ENCODE results near the gene GRK2. TPM values are rescaled to one million over a fixed set of nuclear protein-coding genes. Genes with fewer than 3 reads are reported as not detected.

The GRK2 gene
- total RNA-seq, 4 donors from 2014 or later: 44.0 to 76.9 (median 64.8) TPM

GRCh38 chr11:67302571-67303131, 36.4 kb downstream of the GRK2 start:
- H3K4me3 ChIP-seq: peak overlapping the region; percentile 80 to 98
- TF ChIP-seq CTCF (IDR thresholded peaks at IDR 0.05): no peak
- TF ChIP-seq POLR2AphosphoS5 (IDR thresholded peaks at IDR 0.05): no peak
- no peak for TF ChIP-seq POLR2A (IDR thresholded peaks at IDR 0.05)
- TF ChIP-seq EP300 (IDR thresholded peaks at IDR 0.05): no peak
- H3K9me3 ChIP-seq: no peaks in the 10 kb centered on the region
- peaks cover 0 to 37% (median 18%) of the 10 kb centered on the region in 3 donors for H3K4me1 ChIP-seq
- H3K27me3 ChIP-seq: no peaks in the 10 kb centered on the region
- H3K36me3 ChIP-seq: peaks cover 0 to 59% of the 10 kb centered on the region in 2 donors
- peak; percentile 19 for ATAC-seq
- no CpG with 5 or more reads among the region's 23 CpGs for WGBS, 2 donors (ENCODE audit: low coverage in 1 of 2)
- H3K27ac ChIP-seq: peak overlapping the region in 3 of 4 donors; percentile 76 to 82 (median 79)

- WGBS, 2 donors (ENCODE audit: low coverage in 1 of 2): 0% methylated on average over 4 of the region's 65 CpGs; no CpG with 5 or more reads in 1 of the 2 donors
Measured at GRCh38 chr11:67303132-67303834, 37.0 kb downstream of the GRK2 start, which contains the start of gene SSH3. SSH3 (plus strand) TSS chr11:67303530; CDS start chr11:67303626, 96 bp downstream.

GRCh38 chr11:67303835-67304411, 37.6 kb downstream of the GRK2 start:
- TF ChIP-seq EP300 (IDR thresholded peaks at IDR 0.05) (no peak), POLR2A (IDR thresholded peaks at IDR 0.05) (no peak), POLR2AphosphoS5 (IDR thresholded peaks at IDR 0.05) (no peak), CTCF (IDR thresholded peaks at IDR 0.05) (no peak)
- peaks cover 0 to 37% (median 18%) of the 10 kb centered on the region in 3 donors for H3K4me1 ChIP-seq
- peak overlapping the region; percentile 5 to 82 (median 78) for H3K27ac ChIP-seq
- no peaks in the 10 kb centered on the region for H3K27me3 ChIP-seq
- no peaks in the 10 kb centered on the region for H3K9me3 ChIP-seq
- peaks cover 0 to 59% of the 10 kb centered on the region in 2 donors for H3K36me3 ChIP-seq
- H3K4me3 ChIP-seq: peak overlapping the region; percentile 80 to 98
- WGBS, 2 donors (ENCODE audit: low coverage in 1 of 2): no CpG with 5 or more reads among the region's 43 CpGs
- ATAC-seq: peak; percentile 6

More at GRCh38 chr11:67303132-67303834, 37.0 kb downstream of the GRK2 start, which contains the start of gene SSH3:
- peak within 1 kb of the TSS; percentile 80 to 98 for H3K4me3 ChIP-seq
- peaks cover 0 to 37% (median 18%) of the 10 kb centered on the region in 3 donors for H3K4me1 ChIP-seq
- TF ChIP-seq POLR2AphosphoS5 (IDR thresholded peaks at IDR 0.05) (peak; percentile 51), EP300 (IDR thresholded peaks at IDR 0.05) (no peak), POLR2A (IDR thresholded peaks at IDR 0.05) (peak in 1 of 2 donors; percentile 31), CTCF (IDR thresholded peaks at IDR 0.05) (no peak)
- H3K27ac ChIP-seq: peak within 1 kb of the TSS; percentile 5 to 82 (median 78)
- no peaks in the 10 kb centered on the region for H3K27me3 ChIP-seq
- ATAC-seq: peak; percentile 88
- H3K36me3 ChIP-seq: peaks cover 0 to 59% of the 10 kb centered on the region in 2 donors
- H3K9me3 ChIP-seq: no peaks in the 10 kb centered on the region

GRCh38 chr11:67304511-67305113, 38.3 kb downstream of the GRK2 start:
- Histone ChIP-seq H3K4me3 (peak overlapping the region in 1 of 2 donors; percentile 98), H3K36me3 (peaks cover 0 to 59% of the 10 kb centered on the region in 2 donors), H3K27ac (peak overlapping the region in 3 of 4 donors; percentile 76 to 82 (median 79)), H3K27me3 (no peaks in the 10 kb centered on the region), H3K4me1 (peaks cover 0 to 37% (median 18%) of the 10 kb centered on the region in 3 donors), H3K9me3 (no peaks in the 10 kb centered on the region)
- 72 to 92% methylated on average over 2 to 4 of the region's 14 CpGs for whole genome bisulfite sequencing, 2 donors (ENCODE audit: low coverage in 1 of 2)
- TF ChIP-seq POLR2A (IDR thresholded peaks at IDR 0.05) (no peak), POLR2AphosphoS5 (IDR thresholded peaks at IDR 0.05) (no peak), CTCF (IDR thresholded peaks at IDR 0.05) (no peak), EP300 (IDR thresholded peaks at IDR 0.05) (no peak)
- ATAC-seq: no peak
